ENCODE results near the gene PPP2R2C.

Gene PPP2R2C

DNA sequence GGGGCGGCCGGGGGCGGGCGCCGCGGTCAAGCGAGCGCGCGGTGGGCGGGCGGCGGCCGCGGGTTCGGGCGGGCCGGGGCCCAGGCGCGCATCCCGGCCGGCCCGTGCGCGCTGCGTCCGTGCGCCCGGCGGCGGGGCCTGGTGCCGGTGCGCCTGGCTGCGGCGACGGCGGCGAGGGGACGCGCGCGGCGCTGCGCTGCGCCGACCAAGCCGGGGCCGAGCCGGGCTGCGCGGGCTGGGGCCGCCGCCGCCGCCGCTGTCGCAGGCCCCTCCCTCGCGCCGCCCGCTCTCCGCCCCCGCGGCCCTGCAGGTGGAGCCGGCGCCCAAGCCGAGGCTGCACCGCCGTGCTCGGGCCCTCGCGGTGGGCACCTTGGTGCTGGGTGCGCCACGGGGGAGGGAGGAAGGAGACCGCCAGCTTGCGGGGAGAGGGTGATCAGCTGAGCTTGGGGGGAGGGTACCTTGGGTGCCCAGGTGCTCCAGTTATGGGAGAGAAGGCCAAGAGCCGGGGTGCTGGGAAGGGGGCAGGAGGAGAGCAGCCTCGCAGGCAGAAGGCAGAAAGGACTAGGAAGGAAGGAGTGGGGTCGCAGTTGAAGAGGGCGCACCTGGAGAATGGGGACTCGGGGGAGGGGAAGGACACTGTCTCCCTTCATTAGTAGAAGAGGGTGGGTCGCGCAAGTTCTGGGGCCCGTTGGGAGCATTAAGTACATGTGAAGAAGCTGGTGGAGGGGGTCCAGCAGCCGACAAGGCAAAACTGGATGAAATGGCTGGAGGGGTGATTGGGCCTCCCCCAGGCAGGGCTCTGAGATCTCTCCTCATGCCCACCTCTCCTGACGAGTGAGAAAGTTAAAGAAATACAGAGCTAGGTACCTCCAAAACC lies at the start of gene PPP2R2C:
Gene PPP2R2C (minus strand): TSS at position 228 of the 877 bp plus-strand sequence. CDS start 385 bp downstream, outside the sequence.
- peak; percentile 35 for DNase-seq

DNA sequence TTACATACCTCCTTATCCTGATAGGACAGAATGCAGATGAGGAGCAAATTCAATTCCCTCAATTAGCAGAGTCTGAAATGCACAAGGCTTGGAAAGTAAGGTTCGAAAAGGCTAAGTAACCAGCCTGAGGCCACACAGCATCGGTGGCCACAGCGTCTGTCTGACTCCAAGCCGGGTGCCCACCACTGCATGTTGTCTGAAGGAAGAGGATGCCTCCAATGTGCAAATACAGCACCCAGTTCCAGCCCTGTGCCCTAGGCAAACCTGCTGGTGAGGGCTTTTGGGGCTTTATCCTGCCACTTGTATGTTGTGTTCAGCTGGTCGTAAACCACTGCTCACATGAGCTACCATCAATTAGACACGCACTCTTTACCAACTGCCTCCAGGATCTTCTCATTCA lies 48.6 kb upstream of the PPP2R2C start:
- DNase-seq: no peak

- no peak for DNase-seq
Measured at GRCh38 chr4:6520051-6520636, 47.7 kb upstream of the PPP2R2C start.

GRCh38 chr4:6517171-6517570 lies 44.8 kb upstream of the PPP2R2C start:
- DNase-seq: no peak

DNA sequence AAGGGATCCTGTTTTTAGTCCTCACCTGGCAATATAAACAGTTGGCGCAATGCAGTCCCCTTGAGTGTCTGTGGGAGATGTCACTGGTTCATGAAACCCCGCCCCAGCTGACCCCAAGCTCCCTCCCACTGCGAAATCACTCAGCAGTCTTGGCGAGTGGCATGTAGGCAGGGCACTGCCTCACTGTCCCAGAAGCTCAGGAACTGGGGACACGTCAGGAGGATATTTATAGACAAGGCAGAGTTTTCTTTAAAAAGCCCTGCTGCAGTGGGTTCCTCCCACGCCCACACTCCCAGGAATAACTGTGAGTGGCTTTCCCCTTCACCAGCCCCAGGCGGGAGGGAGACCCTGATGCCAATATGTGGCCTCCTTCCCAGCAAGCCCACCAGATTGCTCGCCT lies 44.3 kb upstream of the PPP2R2C start:
- DNase-seq: no peak

GRCh38 chr4:6516281-6516680 lies 43.9 kb upstream of the PPP2R2C start:
- DNase-seq: no peak

DNA sequence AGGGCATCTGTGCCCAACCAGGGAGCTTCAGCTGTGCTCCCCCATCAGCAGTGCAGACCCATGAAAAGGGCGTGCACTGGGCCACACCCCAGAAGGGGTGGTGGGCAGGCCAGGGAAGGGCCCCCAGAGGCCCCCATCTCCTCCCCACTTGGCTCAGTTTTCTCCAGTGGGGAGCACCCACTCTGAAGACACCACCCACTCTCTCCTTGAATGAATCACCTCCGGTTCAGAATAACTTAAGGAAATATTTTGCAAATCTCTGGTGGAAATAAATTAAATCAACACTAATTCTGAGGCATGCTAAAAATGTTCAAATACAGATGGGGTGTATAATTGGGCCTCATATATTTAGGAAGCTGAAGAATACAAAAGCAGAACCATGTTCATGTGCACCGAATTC lies 41.3 kb upstream of the PPP2R2C start:
- DNase-seq: no peak

DNA sequence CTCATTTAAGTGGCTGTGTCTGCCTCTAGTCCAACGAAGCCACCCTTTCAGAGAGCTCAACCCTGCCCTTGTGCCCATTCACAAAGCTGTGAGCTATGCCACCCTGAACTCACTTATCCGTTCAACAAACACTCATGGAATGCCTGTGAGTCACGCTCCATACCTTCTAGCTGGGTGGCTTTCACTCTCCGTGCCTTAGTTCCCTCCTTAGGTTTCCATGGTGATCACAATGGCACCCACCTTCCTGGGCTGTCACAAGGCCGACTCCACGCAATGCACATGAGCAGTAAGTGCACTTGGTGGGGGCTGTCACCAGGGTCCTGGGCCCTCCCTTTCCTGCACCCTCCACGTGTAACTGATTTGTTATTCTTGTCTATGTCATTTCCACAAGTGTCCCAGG lies 37.2 kb upstream of the PPP2R2C start:
- no peak for DNase-seq

DNA sequence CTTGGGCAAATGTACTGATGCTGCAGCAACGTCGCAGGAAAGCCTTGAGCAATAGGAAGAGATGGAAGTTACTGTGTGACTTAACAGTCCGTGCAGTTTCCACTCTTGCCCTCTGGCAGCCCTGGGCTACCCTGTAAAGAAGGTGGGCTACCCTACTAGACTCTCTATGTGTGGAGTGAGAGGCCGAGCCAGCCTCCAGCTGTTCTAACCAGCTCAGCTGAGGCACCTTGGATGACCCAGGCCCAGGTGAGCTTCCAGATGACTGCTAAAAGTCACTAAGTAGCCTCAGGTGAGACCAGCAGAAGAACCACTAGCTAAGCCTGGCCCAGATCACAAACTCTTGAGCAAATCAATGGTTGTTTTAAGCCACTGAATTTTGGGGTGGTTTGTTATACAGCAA lies 34.9 kb upstream of the PPP2R2C start:
- DNase-seq: no peak

GRCh38 chr4:6506616-6507140 lies 34.3 kb upstream of the PPP2R2C start:
- no peak for DNase-seq

- no peak for DNase-seq
Measured at GRCh38 chr4:6504900-6505496, 32.6 kb upstream of the PPP2R2C start.

DNA sequence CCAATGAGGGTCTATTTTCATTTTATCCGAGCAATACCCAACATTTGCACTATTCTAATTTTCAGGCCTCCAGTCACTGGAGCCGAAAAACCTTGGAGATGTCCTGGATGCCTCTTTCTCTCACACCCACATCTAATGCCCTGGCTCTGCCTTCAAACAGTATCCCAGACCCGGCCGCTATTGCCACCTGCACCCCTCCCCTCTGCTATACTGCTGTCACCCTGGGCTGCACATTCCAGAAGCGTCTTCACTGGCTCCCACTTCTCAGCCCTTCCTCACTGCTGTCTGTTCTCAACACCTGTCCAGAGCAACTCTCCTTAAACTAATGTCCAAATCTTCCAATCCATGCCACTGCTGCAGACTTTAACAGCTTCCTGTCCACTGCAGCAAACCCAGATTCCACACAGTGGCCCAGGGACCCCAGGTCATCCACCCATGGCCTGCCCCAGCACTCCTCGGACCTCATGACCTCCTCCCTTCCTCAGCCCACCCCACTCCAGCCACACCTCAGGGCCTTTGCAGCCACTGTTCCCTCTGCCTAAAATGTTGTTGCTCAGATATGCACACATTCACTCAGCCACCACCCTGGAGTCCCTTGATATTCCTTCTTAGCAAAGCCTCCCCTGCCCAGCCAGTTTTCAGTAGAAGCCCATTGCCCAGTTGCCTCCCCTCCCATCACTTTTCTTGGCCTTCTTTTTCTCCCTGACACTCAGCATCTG lies 30.5 kb upstream of the PPP2R2C start:
- no peak for DNase-seq

- no peak for DNase-seq
Measured at GRCh38 chr4:6502147-6502546, 29.7 kb upstream of the PPP2R2C start.

GRCh38 chr4:6501171-6501570 lies 28.8 kb upstream of the PPP2R2C start:
- no peak for DNase-seq

DNA sequence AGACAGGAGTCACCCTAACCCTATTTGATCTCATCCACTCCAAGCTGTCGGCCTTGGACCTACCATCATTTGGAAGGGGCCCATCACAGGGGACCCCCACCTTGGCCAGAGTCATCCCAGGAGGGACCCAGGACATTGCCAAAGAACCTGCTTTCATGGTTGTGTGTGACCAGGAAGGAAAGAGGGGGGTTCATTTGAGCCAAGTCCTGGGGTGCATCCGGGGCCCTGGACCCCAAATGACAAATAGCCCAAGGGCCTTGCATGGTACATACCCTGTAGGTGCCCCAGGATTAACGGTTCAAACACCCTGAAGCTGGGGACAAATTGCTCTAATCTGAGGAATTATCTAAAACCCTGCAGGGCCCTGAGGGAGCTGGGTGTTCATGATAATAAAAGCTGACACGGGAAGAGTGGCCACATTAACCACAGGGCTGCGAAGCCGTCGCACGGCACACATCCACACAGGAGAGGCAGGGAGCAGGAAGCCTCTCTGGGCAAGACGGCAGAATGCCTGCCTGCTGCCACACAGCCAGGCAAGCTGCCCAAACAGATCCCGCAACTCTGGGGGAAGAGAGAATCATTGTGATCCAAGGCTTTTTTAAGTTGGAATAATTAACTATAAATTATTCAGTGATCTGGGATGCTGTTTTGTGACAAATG lies 28.2 kb upstream of the PPP2R2C start:
- no peak for DNase-seq

DNA sequence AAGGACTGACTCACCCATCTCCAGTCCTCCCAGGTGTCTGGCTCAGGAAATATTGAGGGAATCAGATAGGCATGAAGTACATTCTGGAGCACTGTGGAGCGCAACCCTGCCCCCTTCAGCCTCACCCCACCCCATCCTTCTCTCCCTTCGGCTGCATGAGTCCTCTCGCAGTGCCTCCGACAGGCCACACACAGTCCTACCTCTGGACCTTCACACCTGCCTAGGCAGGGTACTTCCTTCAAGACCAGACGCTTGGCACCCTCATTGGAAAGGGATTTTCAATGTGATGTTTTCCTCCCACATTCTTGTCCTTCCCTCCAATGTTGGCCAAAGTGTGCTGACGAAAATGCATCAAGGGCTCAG lies 26.8 kb upstream of the PPP2R2C start:
- no peak for DNase-seq

- no peak for DNase-seq
Measured at GRCh38 chr4:6498511-6499237, 26.3 kb upstream of the PPP2R2C start.

DNA sequence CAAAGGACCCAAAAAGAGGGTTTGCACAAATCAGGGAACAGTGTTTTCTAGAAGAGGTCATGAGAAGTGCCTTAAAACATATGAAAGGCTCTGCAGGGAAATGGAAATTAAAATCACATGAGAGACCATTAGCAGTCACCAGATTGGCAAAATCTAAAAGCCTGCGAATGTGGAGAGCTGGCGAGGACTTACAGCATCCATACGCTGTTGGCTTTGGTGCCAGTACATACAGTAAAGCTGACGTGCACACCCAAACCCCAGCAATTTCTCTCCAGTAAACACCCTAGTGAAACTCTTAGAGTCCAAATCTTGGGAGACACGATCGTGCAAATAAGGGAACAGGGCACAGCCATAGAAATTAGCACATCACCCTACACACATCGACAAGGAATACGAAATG lies 25.4 kb upstream of the PPP2R2C start:
- no peak for DNase-seq

DNA sequence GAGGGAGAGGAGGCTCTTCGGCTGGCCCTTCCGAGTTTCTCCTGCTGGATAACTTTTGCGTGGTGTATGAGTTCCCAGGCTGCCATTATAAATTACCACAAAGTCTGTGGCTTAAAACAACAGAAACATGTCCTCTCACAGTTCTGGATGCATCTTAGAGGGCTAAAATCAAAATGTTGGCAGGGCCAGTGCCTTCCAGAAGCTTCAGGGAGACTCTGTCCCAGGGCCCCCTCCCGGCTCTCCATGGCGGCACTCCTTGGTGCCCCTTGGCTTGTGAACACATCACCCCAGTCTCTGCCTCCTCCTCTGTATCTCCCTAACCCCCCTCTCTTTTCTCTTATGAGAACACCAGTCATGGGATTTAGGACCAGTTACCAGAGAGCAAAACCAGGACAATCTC lies 23.3 kb upstream of the PPP2R2C start:
- DNase-seq: no peak

DNA sequence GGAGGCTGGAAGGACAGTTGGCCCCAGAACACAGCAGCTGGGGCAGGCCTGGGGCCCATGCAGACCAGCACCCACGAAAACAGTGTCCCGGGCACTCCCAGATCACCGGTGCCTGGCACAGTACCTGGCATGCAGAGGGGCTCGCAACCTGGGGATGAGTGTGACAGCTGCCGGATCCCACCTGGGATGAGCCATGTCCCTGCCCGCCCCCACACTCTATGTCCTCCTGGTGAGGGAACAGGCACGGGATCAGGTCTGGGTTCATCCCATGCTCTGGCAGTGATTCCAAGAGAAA lies 22.8 kb upstream of the PPP2R2C start:
- no peak for DNase-seq

- no peak for DNase-seq
Measured at GRCh38 chr4:6494431-6495295, 22.2 kb upstream of the PPP2R2C start.
